IPS-20b (cell line): ENCODE data around the gene CTNNA2.

Experiments used
- H3K27ac ChIP-seq: one replicate; pipeline ENCODE4 v1.5.1; 2013; ENCODE audit warnings: low read length
- H3K27me3 ChIP-seq: 2 replicates; pipeline ENCODE4 v1.6.1; 2013; ENCODE audit warnings: mild to moderate bottlenecking, low read length, inconsistent platforms; ENCODE audit not compliant: insufficient read depth
- H3K36me3 ChIP-seq: 2 replicates; pipeline ENCODE4 v1.6.1; 2013; ENCODE audit warnings: low read depth, mild to moderate bottlenecking, inconsistent platforms, low read length, moderate library complexity; ENCODE audit not compliant: insufficient read depth
- H3K4me1 ChIP-seq: 2 replicates; pipeline ENCODE4 v1.6.1; 2013; ENCODE audit warnings: mild to moderate bottlenecking, control low read depth, inconsistent platforms, low read length, moderate library complexity; ENCODE audit not compliant: insufficient read depth
- H3K4me3 ChIP-seq: 2 replicates; pipeline ENCODE4 v1.5.1; 2013; ENCODE audit warnings: mild to moderate bottlenecking, low read length, inconsistent platforms
- H3K9ac ChIP-seq: 2 replicates; pipeline ENCODE4 v1.6.1; 2013; ENCODE audit warnings: low read depth, mild to moderate bottlenecking, inconsistent platforms, low read length, moderate library complexity
- H3K9me3 ChIP-seq: 2 replicates; pipeline ENCODE4 v1.6.1; 2013; ENCODE audit warnings: mild to moderate bottlenecking, low read depth, low read length, inconsistent platforms; ENCODE audit not compliant: insufficient read depth

Gene CTNNA2

DNA sequence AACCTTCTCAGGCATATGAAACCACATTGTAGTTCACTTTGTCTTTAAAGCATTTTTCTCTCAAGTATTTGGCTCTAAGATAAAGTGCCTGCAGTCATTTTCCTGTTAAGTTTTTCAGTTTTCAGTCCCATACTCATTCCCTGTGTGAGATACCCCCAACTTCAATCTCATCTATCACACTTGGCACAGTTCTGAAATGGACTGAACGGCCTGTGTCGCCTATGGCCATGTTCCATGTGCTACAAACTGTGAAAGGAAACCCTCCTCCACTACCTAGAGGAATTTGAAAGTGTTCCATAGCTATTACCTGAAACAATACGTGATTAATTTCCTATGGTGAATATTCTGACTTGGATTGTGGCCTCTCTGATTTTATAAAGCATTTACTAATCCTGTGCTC lies 319.1 kb downstream of the CTNNA2 start:
- H3K4me1 ChIP-seq = peaks cover 36% of the 10 kb centered on the region
- H3K4me3 ChIP-seq = peak overlapping the region; percentile 8; the same call in 1 of the 2 replicates
- peak overlapping the region; percentile 91 for H3K27ac ChIP-seq
- H3K27me3 ChIP-seq = no peaks in the 10 kb centered on the region
- peak overlapping the region; percentile 76 for H3K9ac ChIP-seq
- H3K9me3 ChIP-seq = no peaks in the 10 kb centered on the region
- H3K36me3 ChIP-seq = no peaks in the 10 kb centered on the region

DNA sequence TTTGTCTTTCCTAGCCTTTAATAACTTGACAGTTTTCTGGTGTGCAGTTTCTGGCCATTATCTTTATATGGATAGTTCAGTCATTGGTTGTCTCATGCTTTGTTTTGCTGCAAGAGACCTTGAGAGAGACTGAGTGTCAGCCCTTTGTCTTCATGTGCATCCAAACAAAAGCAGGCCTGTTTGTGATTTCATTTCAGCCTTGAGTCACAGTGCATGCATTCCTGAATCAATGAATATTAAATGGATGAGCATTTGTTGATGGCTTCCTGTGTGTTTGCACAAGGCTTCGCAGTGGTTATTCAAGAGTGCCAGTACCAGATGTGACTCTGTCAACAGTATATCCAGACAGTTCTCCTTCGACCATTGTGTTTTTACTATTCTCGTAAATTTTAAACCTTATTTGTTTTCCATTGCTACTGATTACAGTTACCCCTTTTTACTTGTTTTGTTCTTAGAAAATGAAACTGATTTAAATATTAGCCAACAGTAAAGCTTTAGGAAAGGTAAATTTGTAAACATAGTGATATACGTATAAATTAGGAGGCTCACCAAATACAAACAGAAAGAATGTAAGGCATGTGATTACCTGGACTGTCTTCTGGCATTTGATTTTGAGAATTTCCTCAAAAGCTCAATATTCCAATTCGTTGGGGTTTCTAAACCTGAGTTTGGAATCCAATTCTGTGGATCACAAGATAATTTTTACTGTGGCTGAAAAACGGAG lies 319.8 kb downstream of the CTNNA2 start:
- H3K4me3 ChIP-seq = peak overlapping the region; percentile 8; the same call in 1 of the 2 replicates
- H3K27me3 ChIP-seq = no peaks in the 10 kb centered on the region
- no peaks in the 10 kb centered on the region for H3K36me3 ChIP-seq
- H3K27ac ChIP-seq = peak overlapping the region; percentile 91
- H3K9me3 ChIP-seq = no peaks in the 10 kb centered on the region
- peaks cover 36% of the 10 kb centered on the region for H3K4me1 ChIP-seq
- H3K9ac ChIP-seq = peak overlapping the region; percentile 76

DNA sequence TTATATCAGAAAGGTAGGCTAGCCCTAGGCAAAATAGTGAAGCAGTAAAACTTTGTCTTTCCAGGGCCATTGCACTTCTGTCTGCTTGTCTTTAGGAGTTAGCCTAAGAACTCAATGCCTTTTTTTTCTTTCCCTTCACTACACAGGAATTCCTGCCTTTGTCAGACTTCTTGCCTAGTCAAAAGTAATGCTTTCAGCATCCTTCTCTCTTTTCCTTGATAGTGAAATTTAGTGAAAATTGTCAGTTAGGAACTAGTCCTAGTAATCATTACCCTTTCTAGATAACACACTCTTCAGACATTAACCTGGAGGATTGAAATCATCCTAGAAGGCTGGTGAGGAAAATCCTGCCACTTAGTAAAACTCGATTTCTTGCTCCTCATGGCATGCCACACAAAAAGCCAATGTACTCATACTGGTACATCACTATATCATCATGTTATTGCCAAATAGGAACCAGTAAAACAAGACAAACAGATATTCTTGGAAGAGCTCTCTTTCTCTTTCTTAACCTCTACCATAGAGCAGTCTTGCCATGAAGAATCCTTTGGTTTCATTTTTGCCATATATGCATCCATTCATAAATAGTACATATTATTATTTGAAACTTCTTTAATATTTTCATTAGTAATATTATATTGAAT lies 320.5 kb downstream of the CTNNA2 start:
- Histone ChIP-seq H3K4me3 (no peak overlapping the region), H3K27me3 (no peaks in the 10 kb centered on the region), H3K9ac (peak overlapping the region; percentile 76; the same call in 1 of the 2 replicates), H3K4me1 (peaks cover 32% of the 10 kb centered on the region), H3K27ac (peak overlapping the region; percentile 91), H3K9me3 (no peaks in the 10 kb centered on the region), H3K36me3 (no peaks in the 10 kb centered on the region)

DNA sequence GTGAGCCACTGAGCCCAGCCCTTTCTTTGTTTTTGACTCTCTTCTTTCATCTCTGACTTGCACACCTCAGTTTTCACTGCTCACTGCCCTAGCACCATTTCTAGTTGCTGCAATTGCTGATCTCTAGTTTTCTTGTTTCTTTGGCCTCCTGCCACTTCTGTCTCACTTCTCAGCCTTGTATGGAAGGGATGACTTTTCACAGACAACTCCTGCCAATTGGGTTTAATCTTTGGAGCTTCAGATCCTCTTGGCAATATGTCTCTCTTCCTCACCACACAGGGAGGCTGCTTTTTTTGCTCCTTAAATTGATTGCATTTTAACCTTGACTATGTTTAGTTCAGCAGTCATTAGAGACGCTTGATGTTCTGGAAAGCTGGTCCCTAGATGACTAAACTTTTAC lies 323.1 kb downstream of the CTNNA2 start:
- Histone ChIP-seq H3K27me3 (no peaks in the 10 kb centered on the region), H3K36me3 (no peaks in the 10 kb centered on the region), H3K27ac (no peak overlapping the region), H3K4me3 (no peak overlapping the region), H3K4me1 (peaks cover 24% of the 10 kb centered on the region), H3K9ac (no peak overlapping the region), H3K9me3 (no peaks in the 10 kb centered on the region)

DNA sequence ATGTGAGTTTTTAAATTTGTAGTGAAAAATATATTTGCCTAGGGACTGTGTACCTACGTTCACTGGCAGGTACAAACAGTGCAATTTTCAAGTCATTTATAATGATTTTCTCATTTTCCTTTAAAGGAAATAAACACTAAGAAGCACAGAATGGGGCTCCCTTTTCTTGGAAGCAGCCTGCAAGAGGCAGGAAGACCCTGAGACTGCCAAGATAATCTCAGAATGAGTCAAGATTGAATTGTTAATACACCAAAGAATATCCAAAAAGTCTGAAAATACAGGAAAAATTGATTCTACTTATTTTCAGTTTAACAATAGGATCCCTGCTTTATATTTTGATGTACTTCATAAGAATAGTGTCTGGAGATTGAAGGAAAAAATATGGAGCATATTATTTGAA lies 331.2 kb downstream of the CTNNA2 start:
- no peaks in the 10 kb centered on the region for H3K36me3 ChIP-seq
- no peak overlapping the region for H3K9ac ChIP-seq
- H3K9me3 ChIP-seq = no peaks in the 10 kb centered on the region
- H3K4me1 ChIP-seq = peaks cover 12% of the 10 kb centered on the region; the same call in 1 of the 2 replicates
- no peak overlapping the region for H3K4me3 ChIP-seq
- H3K27me3 ChIP-seq = no peaks in the 10 kb centered on the region
- H3K27ac ChIP-seq = no peak overlapping the region

DNA sequence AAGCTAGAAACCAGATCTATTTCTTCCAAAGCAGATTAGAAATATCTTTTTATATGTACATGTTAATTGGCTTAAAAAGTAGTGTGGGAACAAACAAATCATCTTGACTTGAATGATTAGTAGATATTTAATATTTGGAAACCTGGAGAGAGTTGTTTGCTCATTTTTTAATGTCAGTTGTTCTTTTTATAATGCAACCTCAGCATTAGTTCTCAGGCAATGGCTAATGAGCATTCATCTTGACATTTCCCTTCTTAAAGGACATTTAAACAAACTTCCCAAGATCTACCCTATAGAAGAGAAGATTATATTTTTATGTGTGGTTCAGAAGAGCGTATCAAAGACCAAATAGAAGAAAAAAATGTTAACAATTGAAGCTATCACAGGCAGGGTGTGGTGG lies 334.0 kb downstream of the CTNNA2 start:
- H3K36me3 ChIP-seq = no peaks in the 10 kb centered on the region
- peaks cover 22% of the 10 kb centered on the region; the same call in 1 of the 2 replicates for H3K4me1 ChIP-seq
- no peak overlapping the region for H3K4me3 ChIP-seq
- H3K9me3 ChIP-seq = no peaks in the 10 kb centered on the region
- H3K27ac ChIP-seq = no peak overlapping the region
- no peak overlapping the region for H3K9ac ChIP-seq
- no peaks in the 10 kb centered on the region for H3K27me3 ChIP-seq

DNA sequence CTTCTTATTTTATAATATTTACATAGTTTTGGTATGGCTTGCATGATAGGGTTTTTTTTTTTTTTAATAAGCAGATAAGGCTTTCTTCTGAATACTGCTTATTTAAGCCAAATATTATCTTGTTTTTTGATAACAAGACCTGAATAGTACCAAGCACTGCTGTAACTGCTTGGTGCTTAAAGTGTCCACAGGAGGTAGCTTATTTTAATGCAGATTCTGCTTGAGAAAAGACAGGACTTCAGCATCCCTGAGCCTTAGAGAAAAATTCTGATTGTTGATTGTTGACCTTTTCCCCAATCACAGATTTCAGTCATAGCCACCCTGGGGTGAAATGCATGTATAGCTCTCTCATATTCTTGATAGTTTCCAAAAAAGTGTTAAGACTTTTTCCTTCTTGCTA lies 336.4 kb downstream of the CTNNA2 start:
- Histone ChIP-seq H3K9me3 (no peaks in the 10 kb centered on the region), H3K27me3 (no peaks in the 10 kb centered on the region), H3K4me1 (peaks cover 17% of the 10 kb centered on the region; the same call in 1 of the 2 replicates), H3K9ac (no peak overlapping the region), H3K27ac (no peak overlapping the region), H3K36me3 (no peaks in the 10 kb centered on the region), H3K4me3 (no peak overlapping the region)

DNA sequence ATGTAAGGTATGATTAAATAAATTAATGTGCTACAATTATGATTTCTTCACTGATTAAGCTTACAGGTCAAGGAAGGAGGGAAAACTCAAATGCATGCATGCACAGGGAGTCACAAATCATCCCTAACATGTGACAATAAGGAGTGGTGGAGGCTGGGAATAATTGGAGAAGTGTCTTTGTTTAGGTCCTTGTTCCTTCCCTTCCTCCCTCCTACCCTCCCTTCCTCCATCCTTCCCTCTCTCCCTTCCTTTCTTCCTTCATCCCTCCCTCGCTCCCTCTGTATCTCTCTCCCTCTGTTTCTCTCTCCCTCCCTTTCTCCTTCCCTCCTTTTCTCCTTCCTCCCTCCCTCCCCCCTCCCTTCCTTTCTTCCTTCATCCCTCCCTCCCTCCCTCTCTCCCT lies 337.1 kb downstream of the CTNNA2 start:
- H3K36me3 ChIP-seq = no peaks in the 10 kb centered on the region

DNA sequence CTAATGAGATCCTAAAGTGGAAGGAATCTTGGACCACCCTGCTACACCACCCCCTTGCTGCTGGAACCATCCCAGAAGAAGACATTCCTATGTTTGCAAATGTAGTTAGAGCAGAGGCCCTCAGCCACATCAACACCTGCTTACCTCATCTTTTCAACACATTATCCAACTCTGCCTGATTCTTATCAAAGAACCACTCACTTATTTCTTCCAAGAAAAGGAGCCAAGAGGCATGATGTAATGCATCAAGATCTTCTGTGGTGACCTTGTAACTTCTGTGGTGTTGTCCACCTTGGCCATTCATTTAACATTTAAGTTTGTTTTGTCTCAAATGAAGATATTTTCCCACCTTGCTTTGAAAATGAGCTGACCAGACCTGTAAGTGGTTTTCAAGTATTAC lies 338.1 kb downstream of the CTNNA2 start:
- Histone ChIP-seq H3K36me3 (no peaks in the 10 kb centered on the region), H3K27me3 (no peaks in the 10 kb centered on the region), H3K4me1 (peaks cover 20% of the 10 kb centered on the region; the same call in 1 of the 2 replicates), H3K9ac (no peak overlapping the region), H3K27ac (no peak overlapping the region), H3K4me3 (no peak overlapping the region), H3K9me3 (no peaks in the 10 kb centered on the region)

More for the DNA sequence above, 337.1 kb downstream of the CTNNA2 start:
- no peaks in the 10 kb centered on the region for H3K27me3 ChIP-seq
- H3K4me1 ChIP-seq = peaks cover 19% of the 10 kb centered on the region; the same call in 1 of the 2 replicates
- no peak overlapping the region for H3K9ac ChIP-seq
- H3K27ac ChIP-seq = no peak overlapping the region
- H3K4me3 ChIP-seq = no peak overlapping the region
- no peaks in the 10 kb centered on the region for H3K9me3 ChIP-seq

DNA sequence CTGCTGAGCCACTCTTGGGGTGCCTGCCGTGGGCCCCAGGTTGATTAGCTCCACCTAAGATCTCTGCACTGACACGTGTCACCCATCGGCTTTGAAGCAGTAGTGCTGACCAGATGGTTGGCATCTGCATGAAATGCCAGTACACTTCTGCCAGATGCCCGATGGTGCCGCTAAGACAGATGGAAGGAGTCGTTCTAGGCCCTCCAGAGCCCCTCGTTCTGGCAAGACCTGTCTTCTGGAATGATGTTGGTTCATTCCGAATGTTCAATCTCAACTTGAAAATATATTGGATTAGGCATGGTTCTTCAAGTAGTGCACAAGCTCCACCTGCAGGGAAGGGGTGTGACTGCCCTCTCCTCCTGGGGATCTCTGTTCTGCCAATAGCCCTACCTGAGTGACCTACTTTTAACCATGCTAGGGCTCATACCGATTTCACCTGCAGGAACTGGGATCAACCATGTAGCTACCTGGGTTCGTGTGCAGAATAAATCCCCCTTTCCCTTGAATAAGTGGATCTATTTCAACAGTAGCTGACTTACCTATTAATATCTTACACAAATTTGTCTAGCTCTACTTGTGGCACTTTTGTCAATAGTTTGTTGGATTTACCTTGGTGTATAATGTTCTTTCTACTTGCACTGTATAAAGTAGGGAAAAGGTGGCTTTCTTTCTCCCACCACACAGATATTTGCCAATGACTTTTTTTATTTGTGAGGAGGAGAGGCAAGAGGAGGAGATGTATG lies 342.6 kb downstream of the CTNNA2 start:
- Histone ChIP-seq H3K4me1 (peaks cover 3% of the 10 kb centered on the region; the same call in 1 of the 2 replicates), H3K27me3 (no peaks in the 10 kb centered on the region), H3K4me3 (no peak overlapping the region), H3K9me3 (no peaks in the 10 kb centered on the region), H3K27ac (no peak overlapping the region), H3K36me3 (no peaks in the 10 kb centered on the region), H3K9ac (no peak overlapping the region)

DNA sequence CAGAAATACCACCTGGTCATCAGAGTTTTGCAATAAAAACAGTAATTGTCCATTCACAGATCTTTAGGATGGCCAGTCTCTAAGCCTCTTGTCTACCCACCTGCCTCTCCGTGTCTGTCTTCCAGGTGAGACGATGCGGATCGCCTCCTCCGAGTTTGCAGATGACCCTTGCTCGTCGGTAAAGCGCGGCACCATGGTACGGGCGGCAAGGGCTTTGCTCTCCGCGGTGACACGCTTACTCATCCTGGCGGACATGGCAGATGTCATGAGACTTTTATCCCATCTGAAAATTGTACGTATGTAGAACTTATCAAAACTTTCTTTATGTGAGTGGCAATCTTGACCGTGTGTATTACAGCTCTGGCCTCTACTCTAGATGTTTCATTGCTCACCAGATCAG lies 345.0 kb downstream of the CTNNA2 start:
- H3K36me3 ChIP-seq = no peaks in the 10 kb centered on the region
- no peak overlapping the region for H3K4me3 ChIP-seq
- H3K27me3 ChIP-seq = no peaks in the 10 kb centered on the region
- no peak overlapping the region for H3K27ac ChIP-seq
- no peak overlapping the region for H3K9ac ChIP-seq
- no peaks in the 10 kb centered on the region for H3K9me3 ChIP-seq
- peaks cover 3% of the 10 kb centered on the region; the same call in 1 of the 2 replicates for H3K4me1 ChIP-seq
